Jurkat, Clone E6-1 (cell line): ENCODE measurements around the gene NOS3.

Experiments used
- DNase-seq: peaks from one replicate; pipeline ENCODE4 v3.0.0-alpha.2; 2011; ENCODE audit warnings: low read depth, low spot score
- H3K4me3 ChIP-seq: 2 replicates; pipeline ENCODE4 v1.5.1; 2011; ENCODE audit warnings: mild to moderate bottlenecking, low read length, control low read depth, moderate library complexity

Gene NOS3

DNA sequence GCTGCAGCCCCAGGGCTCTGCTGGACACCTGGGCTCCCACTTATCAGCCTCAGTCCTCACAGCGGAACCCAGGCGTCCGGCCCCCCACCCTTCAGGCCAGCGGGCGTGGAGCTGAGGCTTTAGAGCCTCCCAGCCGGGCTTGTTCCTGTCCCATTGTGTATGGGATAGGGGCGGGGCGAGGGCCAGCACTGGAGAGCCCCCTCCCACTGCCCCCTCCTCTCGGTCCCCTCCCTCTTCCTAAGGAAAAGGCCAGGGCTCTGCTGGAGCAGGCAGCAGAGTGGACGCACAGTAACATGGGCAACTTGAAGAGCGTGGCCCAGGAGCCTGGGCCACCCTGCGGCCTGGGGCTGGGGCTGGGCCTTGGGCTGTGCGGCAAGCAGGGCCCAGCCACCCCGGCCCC lies 2.7 kb downstream of the NOS3 start:
- H3K4me3 ChIP-seq = no peak overlapping the region
- no peak for DNase-seq

DNA sequence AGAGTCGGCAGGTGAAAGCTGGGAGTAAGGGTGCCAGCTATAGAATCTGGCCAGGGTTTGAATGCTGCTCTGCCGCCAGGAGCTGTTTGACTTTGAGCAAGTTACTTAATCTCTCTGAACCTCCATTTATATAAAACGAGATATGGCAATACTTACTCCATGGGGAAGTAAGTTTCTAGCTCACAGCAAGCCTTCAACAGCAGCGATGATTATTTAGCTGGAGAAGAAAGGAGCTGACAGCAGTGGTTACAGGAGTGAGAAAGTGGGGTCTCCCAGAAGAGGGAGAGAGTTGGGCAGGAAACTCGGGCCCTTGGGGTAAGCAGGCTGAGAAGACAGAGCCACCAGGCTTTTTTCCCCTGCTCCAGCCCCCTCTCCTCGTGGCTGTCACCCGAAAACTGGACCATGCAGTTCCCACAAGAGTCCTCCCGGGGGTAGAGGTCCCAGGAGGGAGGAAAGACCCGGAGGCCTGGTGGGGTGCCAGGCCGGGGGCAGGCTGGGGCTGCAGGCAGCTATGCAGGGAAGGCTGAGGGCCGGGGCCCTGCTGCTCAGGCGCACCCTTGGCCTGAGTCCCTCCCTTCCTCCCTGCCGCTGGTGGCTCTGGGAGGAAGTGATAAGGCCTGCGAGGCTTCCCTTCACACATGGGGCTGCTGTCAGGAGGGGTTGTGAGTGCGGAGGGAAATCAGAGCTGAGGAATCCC lies 3.5 kb downstream of the NOS3 start:
- H3K4me3 ChIP-seq = peak overlapping the region; percentile 23
- peak; percentile 65 for DNase-seq

DNA sequence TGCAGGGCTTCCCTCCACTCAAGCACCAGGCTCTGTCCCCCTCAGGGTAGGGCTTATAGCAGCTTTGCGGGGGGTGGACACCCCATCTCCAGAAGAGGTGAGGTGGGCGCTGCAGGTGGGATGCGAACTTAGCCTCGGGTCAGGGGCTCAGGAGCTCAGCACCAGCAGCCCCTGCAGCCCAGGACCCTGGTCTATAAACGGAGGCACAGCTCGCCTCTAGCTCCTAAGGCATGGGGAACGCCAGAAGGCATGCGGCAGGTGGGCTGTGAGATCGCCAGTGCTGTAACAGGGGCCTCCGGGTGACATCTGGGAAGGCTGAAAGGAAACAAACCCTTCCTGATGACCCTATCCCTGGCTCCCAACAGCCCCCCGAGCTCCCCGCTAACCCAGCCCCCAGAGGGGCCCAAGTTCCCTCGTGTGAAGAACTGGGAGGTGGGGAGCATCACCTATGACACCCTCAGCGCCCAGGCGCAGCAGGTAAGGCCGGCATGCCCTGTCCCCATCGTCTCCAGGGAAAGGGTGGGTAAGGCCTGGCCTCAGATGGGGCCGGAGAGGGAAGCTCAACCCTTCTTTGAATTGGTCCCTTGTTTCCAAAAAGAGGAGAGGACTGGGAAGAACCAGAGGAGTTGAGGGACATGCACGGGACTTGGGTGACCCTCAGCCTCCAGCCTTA lies 4.2 kb downstream of the NOS3 start:
- DNase-seq = no peak
- peak overlapping the region; percentile 23 for H3K4me3 ChIP-seq

DNA sequence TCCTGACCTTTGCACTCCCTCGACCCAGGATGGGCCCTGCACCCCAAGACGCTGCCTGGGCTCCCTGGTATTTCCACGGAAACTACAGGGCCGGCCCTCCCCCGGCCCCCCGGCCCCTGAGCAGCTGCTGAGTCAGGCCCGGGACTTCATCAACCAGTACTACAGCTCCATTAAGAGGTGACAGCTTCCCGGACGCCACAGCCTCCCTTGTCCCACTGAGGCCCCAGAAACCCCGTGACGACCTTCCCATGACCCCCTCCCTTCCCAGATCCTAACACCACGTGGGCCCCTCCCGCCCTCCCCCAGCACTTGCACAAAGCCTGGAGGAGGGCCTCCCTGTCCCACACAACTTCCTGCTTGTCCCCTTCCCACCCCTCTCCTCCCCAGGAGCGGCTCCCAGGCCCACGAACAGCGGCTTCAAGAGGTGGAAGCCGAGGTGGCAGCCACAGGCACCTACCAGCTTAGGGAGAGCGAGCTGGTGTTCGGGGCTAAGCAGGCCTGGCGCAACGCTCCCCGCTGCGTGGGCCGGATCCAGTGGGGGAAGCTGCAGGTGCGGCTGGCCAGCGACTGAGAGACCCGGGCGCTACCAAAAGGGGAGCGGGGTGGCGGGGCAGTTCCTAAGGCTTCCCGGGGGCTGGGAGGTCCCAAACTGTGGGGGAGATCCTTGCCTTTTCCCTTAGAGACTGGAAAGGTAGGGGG lies 5.7 kb downstream of the NOS3 start:
- DNase-seq = no peak
- no peak overlapping the region for H3K4me3 ChIP-seq

DNA sequence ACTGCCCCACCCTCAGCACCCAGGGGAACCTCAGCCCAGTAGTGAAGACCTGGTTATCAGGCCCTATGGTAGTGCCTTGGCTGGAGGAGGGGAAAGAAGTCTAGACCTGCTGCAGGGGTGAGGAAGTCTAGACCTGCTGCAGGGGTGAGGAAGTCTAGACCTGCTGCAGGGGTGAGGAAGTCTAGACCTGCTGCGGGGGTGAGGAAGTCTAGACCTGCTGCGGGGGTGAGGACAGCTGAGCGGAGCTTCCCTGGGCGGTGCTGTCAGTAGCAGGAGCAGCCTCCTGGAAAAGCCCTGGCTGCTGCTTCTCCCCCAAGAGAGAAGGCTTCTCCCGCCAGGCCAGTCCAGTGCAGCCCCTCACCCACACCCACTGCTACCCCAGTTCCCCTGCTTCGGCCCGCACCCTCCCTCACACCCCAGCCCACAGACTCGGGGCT lies 6.3 kb downstream of the NOS3 start:
- no peak overlapping the region for H3K4me3 ChIP-seq
- DNase-seq = no peak

DNA sequence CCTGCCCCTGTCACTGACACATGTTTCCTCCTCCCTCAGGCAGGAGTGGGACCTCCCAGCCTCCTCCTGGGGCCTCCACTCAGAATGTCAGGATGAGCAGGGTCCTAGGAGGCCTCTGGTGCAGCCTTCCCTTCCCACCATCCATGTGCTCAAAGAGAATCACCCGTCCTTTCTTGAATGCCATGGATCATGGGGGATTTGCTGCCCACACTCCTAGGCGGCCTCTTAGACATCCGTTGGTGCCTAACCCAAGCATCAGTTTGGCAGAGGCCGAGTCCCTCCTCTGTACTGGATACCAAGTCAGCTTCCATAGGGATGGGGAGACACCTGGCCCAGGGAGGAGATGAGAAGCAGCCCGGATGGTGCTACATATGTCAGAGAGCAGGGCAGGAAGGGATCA lies 7.0 kb downstream of the NOS3 start:
- DNase-seq = no peak
- no peak overlapping the region for H3K4me3 ChIP-seq

DNA sequence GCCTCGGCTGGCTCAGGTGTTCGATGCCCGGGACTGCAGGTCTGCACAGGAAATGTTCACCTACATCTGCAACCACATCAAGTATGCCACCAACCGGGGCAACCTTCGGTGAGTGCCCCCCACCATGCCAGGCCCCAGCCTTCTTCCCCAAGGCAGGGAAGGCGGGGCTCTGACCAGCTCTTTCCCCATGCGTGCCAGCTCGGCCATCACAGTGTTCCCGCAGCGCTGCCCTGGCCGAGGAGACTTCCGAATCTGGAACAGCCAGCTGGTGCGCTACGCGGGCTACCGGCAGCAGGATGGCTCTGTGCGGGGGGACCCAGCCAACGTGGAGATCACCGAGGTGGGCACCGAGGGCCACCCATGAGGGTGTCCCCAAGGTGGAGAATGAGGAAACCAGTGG lies 7.5 kb downstream of the NOS3 start:
- H3K4me3 ChIP-seq = no peak overlapping the region
- DNase-seq = no peak

DNA sequence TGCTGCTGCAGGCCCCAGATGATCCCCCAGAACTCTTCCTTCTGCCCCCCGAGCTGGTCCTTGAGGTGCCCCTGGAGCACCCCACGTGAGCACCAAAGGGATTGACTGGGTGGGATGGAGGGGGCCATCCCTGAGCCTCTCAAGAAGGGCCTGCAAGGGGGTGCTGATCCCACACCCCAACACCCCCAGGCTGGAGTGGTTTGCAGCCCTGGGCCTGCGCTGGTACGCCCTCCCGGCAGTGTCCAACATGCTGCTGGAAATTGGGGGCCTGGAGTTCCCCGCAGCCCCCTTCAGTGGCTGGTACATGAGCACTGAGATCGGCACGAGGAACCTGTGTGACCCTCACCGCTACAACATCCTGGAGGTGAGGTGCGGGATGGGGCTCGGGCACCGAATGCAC lies 8.2 kb downstream of the NOS3 start:
- DNase-seq = no peak
- no peak overlapping the region for H3K4me3 ChIP-seq

DNA sequence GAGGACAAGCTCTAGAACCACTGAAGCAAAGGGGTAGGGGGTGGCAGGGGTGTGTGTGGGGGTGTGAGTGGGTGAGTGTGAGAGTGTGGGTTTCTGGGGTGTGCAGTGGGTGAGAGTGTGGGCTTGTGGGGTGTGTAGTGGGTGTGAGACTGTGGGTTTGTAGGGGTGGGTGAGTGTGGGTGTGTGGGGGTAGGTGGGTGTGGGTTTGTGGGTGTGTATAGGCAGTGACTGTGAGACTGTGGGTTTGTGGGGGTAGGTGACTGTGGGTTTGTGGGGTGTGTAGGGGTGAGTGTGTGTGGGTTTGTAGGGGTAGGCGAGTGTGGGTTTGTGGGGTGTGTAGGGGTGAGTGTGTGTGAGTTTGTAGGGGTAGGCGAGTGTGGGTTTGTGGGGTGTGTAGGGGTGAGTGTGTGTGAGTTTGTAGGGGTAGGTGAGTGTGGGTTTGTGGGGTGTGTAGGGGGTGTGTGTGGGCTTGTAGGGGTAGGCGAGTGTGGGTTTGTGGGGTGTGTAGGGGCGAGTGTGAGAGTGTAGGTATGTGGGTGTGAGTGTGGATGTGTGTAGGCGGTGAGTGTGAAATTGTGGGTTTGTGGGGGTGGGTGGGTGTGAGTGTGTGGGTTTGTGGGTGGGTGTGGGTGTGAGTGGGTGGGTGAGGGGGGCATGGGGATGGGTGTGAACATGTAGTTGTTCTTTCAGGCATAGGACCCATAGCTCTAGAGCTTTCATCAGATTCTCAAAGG lies 8.8 kb downstream of the NOS3 start:
- no peak for DNase-seq
- no peak overlapping the region for H3K4me3 ChIP-seq

DNA sequence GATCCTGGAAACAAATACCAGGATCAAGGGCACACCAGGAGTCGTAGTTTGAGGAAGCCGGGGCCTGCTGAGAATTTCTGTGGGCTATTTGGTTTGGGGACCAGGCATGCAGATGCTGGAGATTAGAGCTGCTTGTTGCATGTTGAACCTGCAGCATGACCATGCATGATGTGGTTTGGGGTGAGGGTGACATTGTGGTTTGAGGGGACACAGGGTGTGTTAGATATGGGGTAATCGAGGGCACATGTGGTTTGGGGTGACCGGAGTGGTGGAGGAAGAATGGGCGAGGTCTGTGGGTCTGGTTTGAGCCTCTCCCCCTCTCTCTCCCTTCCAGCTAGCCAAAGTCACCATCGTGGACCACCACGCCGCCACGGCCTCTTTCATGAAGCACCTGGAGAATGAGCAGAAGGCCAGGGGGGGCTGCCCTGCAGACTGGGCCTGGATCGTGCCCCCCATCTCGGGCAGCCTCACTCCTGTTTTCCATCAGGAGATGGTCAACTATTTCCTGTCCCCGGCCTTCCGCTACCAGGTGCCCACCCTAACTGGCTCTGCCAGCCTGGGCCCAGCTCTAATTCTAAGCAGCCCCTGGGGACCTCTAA lies 10.2 kb downstream of the NOS3 start:
- no peak overlapping the region for H3K4me3 ChIP-seq
- DNase-seq = no peak

DNA sequence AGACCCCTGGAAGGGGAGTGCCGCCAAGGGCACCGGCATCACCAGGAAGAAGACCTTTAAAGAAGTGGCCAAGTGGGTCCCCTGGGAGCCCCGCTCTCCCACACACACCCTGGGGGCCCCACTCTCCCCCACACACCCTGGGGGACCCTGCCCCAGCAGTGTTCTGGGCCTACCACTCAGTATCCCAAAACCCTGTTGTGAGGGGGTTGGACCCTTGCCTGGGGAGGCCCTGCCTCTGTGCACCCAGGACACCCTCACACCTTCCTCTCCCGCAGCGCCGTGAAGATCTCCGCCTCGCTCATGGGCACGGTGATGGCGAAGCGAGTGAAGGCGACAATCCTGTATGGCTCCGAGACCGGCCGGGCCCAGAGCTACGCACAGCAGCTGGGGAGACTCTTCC lies 10.7 kb downstream of the NOS3 start:
- no peak overlapping the region for H3K4me3 ChIP-seq
- no peak for DNase-seq

DNA sequence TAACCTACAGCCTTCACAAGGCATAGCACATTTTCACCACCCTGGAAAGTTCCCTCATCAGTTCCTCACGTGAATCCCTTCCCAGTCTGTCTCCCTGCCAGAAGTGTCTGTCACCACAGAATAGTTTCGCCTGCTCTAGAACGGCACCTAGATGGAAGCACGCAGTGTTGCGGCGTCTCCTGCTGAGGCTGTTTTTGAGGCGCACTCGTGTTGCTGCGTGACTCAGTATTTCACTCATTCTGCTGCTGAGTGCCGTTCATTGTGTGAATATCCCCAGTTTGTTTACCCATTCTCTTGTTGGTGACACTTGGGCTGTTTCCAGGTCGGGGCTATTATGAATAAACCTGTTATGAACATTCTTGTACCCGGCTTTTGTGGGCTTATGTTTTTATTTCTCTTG lies 12.8 kb downstream of the NOS3 start:
- no peak overlapping the region for H3K4me3 ChIP-seq
- DNase-seq = no peak

DNA sequence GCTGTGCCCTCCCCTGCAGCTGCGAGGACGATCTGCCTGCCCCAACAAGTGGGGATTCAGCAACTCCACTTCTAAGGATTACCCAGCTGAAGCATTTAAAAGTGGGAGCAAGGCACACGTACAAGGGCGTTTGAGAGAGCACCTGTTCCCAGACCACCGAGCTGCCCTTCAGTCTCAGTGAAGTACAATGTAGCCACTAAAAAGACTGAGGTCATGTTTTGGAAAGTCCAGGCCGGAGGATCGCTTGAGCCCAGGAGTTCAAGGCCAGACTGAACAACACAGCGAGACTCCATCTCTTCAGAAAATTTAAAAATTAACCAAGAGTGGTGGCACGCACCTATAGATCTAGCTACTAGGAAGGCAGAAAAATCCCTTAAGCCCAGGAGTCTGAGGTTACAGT lies 14.7 kb downstream of the NOS3 start:
- DNase-seq = no peak
- H3K4me3 ChIP-seq = no peak overlapping the region

DNA sequence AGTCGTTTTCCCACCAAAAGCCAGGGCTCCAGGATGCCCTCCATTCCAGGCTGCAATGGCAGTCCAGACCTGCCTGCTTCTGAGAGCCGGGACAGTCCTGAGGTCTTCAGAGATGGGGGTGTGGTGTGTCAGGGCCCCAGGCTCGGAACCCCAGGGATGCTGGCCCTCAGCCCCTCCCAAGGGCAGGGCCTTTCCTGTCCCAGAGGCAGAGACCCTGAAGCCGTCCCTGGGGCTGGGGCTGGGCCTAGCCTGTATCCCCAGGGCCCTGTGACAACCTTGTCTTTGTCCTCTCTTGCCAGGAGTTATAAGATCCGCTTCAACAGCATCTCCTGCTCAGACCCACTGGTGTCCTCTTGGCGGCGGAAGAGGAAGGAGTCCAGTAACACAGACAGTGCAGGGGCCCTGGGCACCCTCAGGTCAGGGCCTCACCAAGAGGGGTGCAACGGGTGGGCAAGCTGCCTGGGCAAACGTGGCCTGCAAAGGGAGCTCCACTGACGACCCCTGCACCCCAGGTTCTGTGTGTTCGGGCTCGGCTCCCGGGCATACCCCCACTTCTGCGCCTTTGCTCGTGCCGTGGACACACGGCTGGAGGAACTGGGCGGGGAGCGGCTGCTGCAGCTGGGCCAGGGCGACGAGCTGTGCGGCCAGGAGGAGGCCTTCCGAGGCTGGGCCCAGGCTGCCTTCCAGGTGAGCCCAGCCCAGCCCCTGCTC lies 15.9 kb downstream of the NOS3 start:
- DNase-seq = no peak
- H3K4me3 ChIP-seq = no peak overlapping the region

DNA sequence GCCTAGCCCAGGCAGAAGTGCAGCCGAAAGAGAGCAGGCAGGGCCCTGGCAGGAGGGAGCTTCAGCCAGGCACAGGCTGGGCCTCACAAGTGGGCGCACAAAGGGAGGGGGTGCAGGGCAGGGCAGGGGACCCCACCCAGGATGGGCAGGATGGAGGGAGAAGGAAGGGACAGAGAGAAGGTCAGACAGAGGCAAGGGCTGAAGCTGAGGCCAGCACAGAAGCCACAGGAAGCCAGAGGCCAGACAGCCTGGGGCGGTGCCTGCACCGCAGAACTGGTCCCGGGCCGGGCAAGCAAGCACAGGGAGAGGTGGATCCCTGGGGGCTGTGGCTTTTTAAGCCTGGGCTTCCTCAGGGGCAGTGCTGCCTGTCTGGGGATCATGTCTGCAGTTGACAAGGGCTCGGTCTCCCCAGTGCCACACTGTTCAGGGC lies 16.7 kb downstream of the NOS3 start:
- peak overlapping the region; percentile 57; the same call in 1 of the 2 replicates for H3K4me3 ChIP-seq
- no peak for DNase-seq

DNA sequence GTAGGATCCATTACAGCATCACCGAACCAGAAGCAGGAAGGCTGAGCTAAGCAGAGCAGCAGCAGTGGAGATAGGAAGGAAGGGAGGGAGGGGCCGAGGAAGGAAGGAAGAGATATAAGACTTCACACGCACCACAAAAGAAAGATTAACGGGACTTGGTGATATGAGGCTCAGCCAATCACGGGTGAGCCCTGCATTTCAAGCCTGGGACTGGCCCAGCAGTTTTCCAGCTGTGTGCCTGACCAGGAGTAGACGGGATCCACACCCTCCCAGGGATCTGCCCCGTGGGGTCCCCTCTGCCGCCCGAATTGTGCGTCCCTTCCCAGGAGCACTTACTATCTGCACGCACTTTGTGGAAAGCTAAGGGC lies 17.3 kb downstream of the NOS3 start:
- H3K4me3 ChIP-seq = peak overlapping the region; percentile 57
- DNase-seq = peak; percentile 84

DNA sequence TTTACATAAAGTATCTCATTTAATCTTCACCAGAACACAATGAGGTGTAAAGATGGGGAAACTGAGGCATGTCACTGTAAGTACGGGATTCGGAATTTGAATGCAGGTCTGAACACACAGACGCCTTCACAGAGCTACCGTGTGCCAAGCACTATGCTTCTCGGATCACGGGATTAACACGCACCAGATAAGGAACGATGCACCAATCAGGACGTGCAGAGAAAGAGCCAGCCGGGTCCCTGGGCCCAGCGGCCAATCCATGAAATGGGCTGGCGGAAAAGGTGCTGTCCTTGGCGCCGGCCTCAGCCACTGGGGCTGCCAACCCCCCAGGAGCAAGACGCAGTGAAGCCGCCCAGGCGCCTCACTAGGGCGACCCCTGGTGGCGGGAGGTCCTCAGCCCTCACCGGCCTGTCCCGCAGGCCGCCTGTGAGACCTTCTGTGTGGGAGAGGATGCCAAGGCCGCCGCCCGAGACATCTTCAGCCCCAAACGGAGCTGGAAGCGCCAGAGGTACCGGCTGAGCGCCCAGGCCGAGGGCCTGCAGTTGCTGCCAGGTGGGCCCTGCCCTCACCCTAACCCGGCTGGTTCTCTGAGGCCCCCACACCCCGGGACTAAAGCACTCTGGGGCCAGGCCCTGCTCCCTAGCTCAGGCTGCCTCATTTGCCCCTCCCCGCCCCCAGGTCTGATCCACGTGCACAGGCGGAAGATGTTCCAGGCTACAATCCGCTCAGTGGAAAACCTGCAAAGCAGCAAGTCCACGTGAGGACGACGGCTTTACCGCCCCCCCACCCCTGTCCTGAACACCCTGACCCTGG lies 17.9 kb downstream of the NOS3 start:
- peak overlapping the region; percentile 57 for H3K4me3 ChIP-seq
- peak; percentile 74 for DNase-seq
